Heart left ventricle (tissue), 13 donors: Measurements from ENCODE around the gene AASDH.

Experiments
- CTCF ChIP-seq, 12 donors: fragments of 200-600 bp; sonication (generic) in 4 of 12; IDR thresholded peaks; one replicate each; pipeline versions ENCODE4 v1.5.0 to v1.8.0; 2018 to 2022; ENCODE audit warnings: antibody characterized with exemption in 12 of 12, mild to moderate bottlenecking in 5 of 12
- POLR2A ChIP-seq, 2 donors: fragments of 450-650 bp; IDR thresholded peaks; one replicate each; pipeline ENCODE4 v1.6.1; 2017; ENCODE audit warnings: antibody characterized with exemption in 2 of 2, mild to moderate bottlenecking in 2 of 2, moderate library complexity in 2 of 2
- donor health status: ischemic (EF 13 %, LVEDD 7.1; RV severe dilation, severe dysfunction).
- donor health status: DM: no; HTN: yes; CAD: no.
- donor health status: DM: no; HTN: no; CAD: no.
- donor health status: ischemic (EF 25% LVEDD 6.9; RV normal size, moderate dysfunction).
- donor health status: ischemic (EF 25% LVEDD 5.7; RV mildly dilated, moderate dysfunction).
- donor health status: ischemic (EF 35%, LVEDD 5.7; RV mildly dilated, moderate dysfunction).
- donor health status: nonischemic (EF 11% LVEDD 7.7; RV severe dilation, severe dysfunction).
- donor health status: DM: yes; HTN: yes; CAD: no.
- donor health status: PGD.
- donor health status: ischemic (EF 29% LVEDD 5.4; RV normal size, mild dysfunction).
- donor health status: nonischemic (EF 23%, LVEDD 6.1; RV moderate dilation, normal function).

DNA sequence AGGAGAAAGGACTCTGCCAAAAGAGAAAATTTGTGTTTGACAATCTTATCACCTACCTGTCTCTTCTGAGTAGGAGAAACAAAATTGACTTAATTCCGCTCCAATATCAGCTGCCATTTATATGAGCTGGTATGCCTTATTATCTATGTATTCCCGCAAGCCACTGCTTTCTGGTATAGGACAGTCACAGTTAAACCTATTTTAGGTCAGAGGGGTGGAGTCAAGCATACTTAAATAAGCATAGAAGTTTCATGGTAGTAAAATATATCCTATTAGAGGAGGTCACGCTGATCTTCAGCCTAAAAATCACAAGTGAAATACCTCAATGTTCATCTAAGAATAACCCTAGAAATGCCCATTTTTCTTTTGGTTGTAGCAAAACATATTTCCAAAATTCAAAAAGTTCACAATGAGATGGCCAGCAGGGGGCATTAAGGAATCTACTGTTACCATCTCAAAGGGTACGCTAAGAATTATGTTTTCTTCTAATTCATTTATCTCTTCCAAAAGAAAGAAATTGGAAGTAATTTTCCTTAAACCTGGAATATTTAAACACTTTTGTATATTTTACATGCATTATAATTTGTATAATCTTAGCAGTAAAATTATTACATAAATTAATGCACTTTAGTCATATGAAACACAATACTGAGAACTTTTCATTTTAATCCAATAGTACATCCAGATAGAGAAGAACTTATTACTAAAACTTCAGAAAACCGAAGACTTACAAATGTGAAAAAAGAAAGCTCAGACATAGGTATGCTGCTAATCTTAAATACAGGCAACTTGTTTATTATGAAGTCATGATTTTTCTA is 37.6 kb upstream of the AASDH start:
- no peak for TF ChIP-seq POLR2A (IDR thresholded peaks at IDR 0.05)
- TF ChIP-seq CTCF (IDR thresholded peaks at IDR 0.05) = peak; percentile 47 to 78 (median 64)
